PC-3 (cell line): ENCODE results near the gene KLHL14.

Experiments used
- CTCF ChIP-seq: fragments of 300-600 bp; sonication (generic); conservative IDR thresholded peaks from 2 replicates; pipeline ENCODE4 v1.5.1; 2017; ENCODE audit warnings: antibody characterized with exemption, low read depth, mild to moderate bottlenecking, low read length
- EZH2 ChIP-seq: fragments of 300-600 bp; sonication (generic); IDR thresholded peaks from one replicate; pipeline ENCODE4 v1.6.1; 2017; ENCODE audit warnings: antibody characterized with exemption, mild to moderate bottlenecking, low read length; ENCODE audit not compliant: unreplicated experiment

GRCh38 chr18:32637226-32637625 lies 135.6 kb downstream of the KLHL14 start:
- TF ChIP-seq CTCF (no peak), EZH2 (no peak)
